Colon (tissue), 2 donors: ENCODE measurements around the gene FAM149A.

ENCODE experiments used
- FAIRE-seq: peaks from 2 replicates; lab custom pipeline; 2012; peaks lifted over from hg19 to GRCh38; lab: Jason Lieb, UNC
- donor health status: control.
- donor health status: control.

The FAM149A gene

GRCh38 chr4:186202490-186203140 is 98.1 kb downstream of the FAM149A start:
- FAIRE-seq: no peak

GRCh38 chr4:186203406-186203805 is 98.9 kb downstream of the FAM149A start:
- FAIRE-seq: no peak

- FAIRE-seq: no peak
Measured at GRCh38 chr4:186204103-186204559, 99.6 kb downstream of the FAM149A start.

- FAIRE-seq: no peak
Measured at GRCh38 chr4:186204686-186205085, 100.2 kb downstream of the FAM149A start.

GRCh38 chr4:186205156-186205555 is 100.7 kb downstream of the FAM149A start:
- FAIRE-seq: no peak

GRCh38 chr4:186216465-186217024 is 112.0 kb downstream of the FAM149A start:
- no peak for FAIRE-seq

- FAIRE-seq: no peak
Measured at GRCh38 chr4:186217733-186218293, 113.3 kb downstream of the FAM149A start.

- no peak for FAIRE-seq
Measured at GRCh38 chr4:186221624-186222023, 117.1 kb downstream of the FAM149A start.
